SK-N-SH treated with all-trans-retinoic acid at 6 μM for 48 hours (cell line): Measurements from ENCODE around the gene EXD3.

Source experiments
- ATAC-seq: fragments of 200-7000 bp; cut with Tn5 transposase; 3 replicates; pipeline ENCODE4 v1.9.1; 2020; ENCODE audit warnings: mild to moderate bottlenecking, moderate library complexity
- ARNTL ChIP-seq: fragments of 450-650 bp; formaldehyde crosslinking; IDR thresholded peaks from 2 replicates; pipeline ENCODE4 v1.5.0; 2020; ENCODE audit warnings: low read depth, mild to moderate bottlenecking, moderate library complexity, borderline replicate concordance
- BACH2 ChIP-seq: fragments of 250-450 bp; sonication (Bioruptor Pico); IDR thresholded peaks from 2 replicates; pipeline ENCODE4 v1.9.0; 2021; ENCODE audit warnings: mild to moderate bottlenecking, borderline replicate concordance
- CSDC2 ChIP-seq: fragments of 250-450 bp; sonication (Bioruptor Pico); IDR thresholded peaks from 2 replicates; pipeline ENCODE4 v1.5.0; 2020; ENCODE audit warnings: mild to moderate bottlenecking, moderate library complexity
- ESRRG ChIP-seq: fragments of 250-450 bp; sonication (Bioruptor Pico); IDR thresholded peaks from 2 replicates; pipeline ENCODE4 v1.6.1; 2021; ENCODE audit warnings: mild to moderate bottlenecking
- GLIS3 ChIP-seq: fragments of 250-450 bp; sonication (Bioruptor Pico); IDR thresholded peaks from 2 replicates; pipeline ENCODE4 v1.5.0; 2020; ENCODE audit warnings: mild to moderate bottlenecking, moderate library complexity
- ISL1 ChIP-seq: fragments of 250-450 bp; sonication (Bioruptor Pico); IDR thresholded peaks from 2 replicates; pipeline ENCODE4 v2.1.2; 2022; ENCODE audit warnings: mild to moderate bottlenecking, moderate library complexity
- OSR1 ChIP-seq: fragments of 250-450 bp; sonication (Bioruptor Pico); IDR thresholded peaks from 2 replicates; pipeline ENCODE4 v1.8.0; 2022; ENCODE audit warnings: moderate library complexity, mild to moderate bottlenecking, inconsistent platforms
- PPARA ChIP-seq: fragments of 250-450 bp; sonication (Bioruptor Pico); IDR thresholded peaks from 2 replicates; pipeline ENCODE4 v1.5.0; 2020; ENCODE audit warnings: mild to moderate bottlenecking, borderline replicate concordance
- RARB ChIP-seq: fragments of 250-450 bp; sonication (Bioruptor Pico); IDR thresholded peaks from 2 replicates; pipeline ENCODE4 v1.8.0; 2021; ENCODE audit warnings: mild to moderate bottlenecking, moderate library complexity
- SNAI2 ChIP-seq: fragments of 250-450 bp; sonication (Bioruptor Pico); IDR thresholded peaks from 2 replicates; pipeline ENCODE4 v1.5.0; 2020; ENCODE audit warnings: mild to moderate bottlenecking, moderate library complexity
- TCF4 ChIP-seq: fragments of 250-450 bp; sonication (Bioruptor Pico); IDR thresholded peaks from 2 replicates; pipeline ENCODE4 v1.8.0; 2021; ENCODE audit warnings: mild to moderate bottlenecking, moderate library complexity, borderline replicate concordance
- TOX ChIP-seq: fragments of 250-450 bp; sonication (Bioruptor Pico); IDR thresholded peaks from 2 replicates; pipeline ENCODE4 v1.8.0; 2021; ENCODE audit warnings: mild to moderate bottlenecking, moderate library complexity, borderline replicate concordance
- ZC3H10 ChIP-seq: fragments of 250-450 bp; sonication (Bioruptor Pico); IDR thresholded peaks from 2 replicates; pipeline ENCODE4 v1.5.1; 2021; ENCODE audit warnings: mild to moderate bottlenecking, moderate library complexity
- ZFP3 ChIP-seq: fragments of 250-450 bp; sonication (Bioruptor Pico); IDR thresholded peaks from 2 replicates; pipeline ENCODE4 v1.5.0; 2020; ENCODE audit warnings: mild to moderate bottlenecking, moderate library complexity
- ZFP30 ChIP-seq: fragments of 450-650 bp; formaldehyde crosslinking; IDR thresholded peaks from 2 replicates; pipeline ENCODE4 v1.5.0; 2022; ENCODE audit warnings: mild to moderate bottlenecking, moderate library complexity
- ZNF565 ChIP-seq: fragments of 450-650 bp; formaldehyde crosslinking; conservative IDR thresholded peaks from 2 replicates; pipeline ENCODE4 v1.5.0; 2020; ENCODE audit warnings: low read depth, mild to moderate bottlenecking, moderate library complexity
- ZNF8 ChIP-seq: fragments of 450-650 bp; formaldehyde crosslinking; IDR thresholded peaks from 2 replicates; pipeline ENCODE4 v1.5.0; 2020; ENCODE audit warnings: mild to moderate bottlenecking, moderate library complexity
- TF ChIP-seq, protein P1 (sequence below): fragments of 250-450 bp; sonication (Bioruptor Pico); IDR thresholded peaks from 2 replicates; pipeline ENCODE4 v1.8.0; 2021; ENCODE audit warnings: low read depth, mild to moderate bottlenecking, moderate library complexity, borderline replicate concordance
- TF ChIP-seq, protein P2 (sequence below): fragments of 250-450 bp; sonication (Bioruptor Pico); IDR thresholded peaks from 2 replicates; pipeline ENCODE4 v1.8.0; 2020; ENCODE audit warnings: mild to moderate bottlenecking, moderate library complexity, borderline replicate concordance
- TF ChIP-seq, protein P3 (sequence below): fragments of 250-450 bp; sonication (Bioruptor Pico); IDR thresholded peaks from 2 replicates; pipeline ENCODE4 v1.5.1; 2021; ENCODE audit warnings: mild to moderate bottlenecking, moderate library complexity
- TF ChIP-seq, protein P4 (sequence below): fragments of 250-450 bp; sonication (Bioruptor Pico); IDR thresholded peaks from 2 replicates; pipeline ENCODE4 v1.5.0; 2020; ENCODE audit warnings: mild to moderate bottlenecking, moderate library complexity
- TF ChIP-seq, protein P5 (sequence below): fragments of 250-450 bp; sonication (Bioruptor Pico); IDR thresholded peaks from 2 replicates; pipeline ENCODE4 v1.5.1; 2020; ENCODE audit warnings: low read depth, mild to moderate bottlenecking, moderate library complexity

The EXD3 gene

DNA sequence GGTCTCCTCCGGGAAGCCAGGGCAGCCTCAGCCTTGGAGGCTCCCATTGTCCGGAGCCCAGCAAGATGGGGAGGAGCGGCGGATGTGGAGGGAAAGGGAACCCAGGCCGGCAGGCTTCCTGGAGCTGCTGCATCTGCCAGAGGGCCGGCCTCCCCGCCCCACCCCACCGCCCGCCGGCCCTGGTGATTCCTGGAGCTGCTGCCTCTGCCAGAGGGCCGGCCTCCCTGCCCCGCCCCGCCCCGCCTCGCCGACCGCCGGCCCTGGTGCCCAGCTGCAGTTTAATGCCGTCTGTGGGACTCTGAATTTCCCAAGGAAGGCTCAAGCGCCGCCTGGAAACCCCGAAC lies 31.6 kb downstream of the EXD3 start:
- ATAC-seq = no peak
- TF ChIP-seq RARB (CRISPR knock-in tag) = no peak
- no peak for TF ChIP-seq OSR1 (CRISPR knock-in tag)
- no peak for TF ChIP-seq ARNTL (CRISPR knock-in tag)
- no peak for TF ChIP-seq PPARA (CRISPR knock-in tag)
- no peak for TF ChIP-seq BACH2 (CRISPR knock-in tag)
- no peak for TF ChIP-seq CSDC2 (CRISPR knock-in tag)
- no peak for TF ChIP-seq TCF4 (CRISPR knock-in tag)

DNA sequence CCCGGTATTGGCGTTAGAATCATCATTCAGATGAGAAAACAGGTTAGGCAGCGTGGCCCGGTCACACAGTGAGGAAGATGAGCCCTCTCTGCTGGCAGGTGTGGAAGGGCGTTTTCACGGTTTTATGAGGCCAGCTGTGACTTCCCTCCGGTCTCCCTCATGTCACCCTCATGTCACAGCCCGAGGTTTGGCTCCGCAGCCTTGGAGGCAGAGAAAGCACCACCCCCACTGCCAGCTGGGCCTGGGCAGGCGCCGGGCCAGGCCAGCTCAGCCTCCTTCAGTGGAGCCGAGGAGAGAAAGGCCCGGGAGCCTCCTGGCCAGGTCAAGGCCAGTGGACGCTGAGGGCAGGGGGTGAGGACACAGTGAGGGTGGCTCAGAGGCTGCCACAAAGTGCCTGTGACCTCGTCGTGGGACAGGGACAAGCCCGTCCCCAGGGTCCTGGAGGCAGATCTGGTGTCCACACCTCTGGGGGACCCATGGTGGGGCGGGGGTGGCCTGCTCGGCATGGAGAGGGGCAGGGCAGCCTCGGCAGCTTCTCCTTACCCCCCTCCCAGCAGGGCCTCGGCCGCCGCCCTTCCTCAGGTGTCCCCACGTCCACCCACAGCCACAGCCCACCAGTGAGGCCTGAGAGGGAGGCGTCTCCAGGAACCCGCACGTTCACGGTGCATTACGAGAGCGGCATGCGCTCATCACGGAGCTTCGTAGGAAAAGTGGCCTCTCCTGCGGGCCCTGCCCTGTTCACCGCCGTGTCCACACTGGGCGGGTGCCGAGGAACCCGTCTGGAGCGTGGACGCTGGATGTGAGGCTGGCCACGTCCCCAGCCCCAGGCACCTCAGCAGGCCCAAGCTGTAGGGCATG lies 32.2 kb downstream of the EXD3 start:
- TF ChIP-seq BACH2 (CRISPR knock-in tag) (no peak), OSR1 (CRISPR knock-in tag) (no peak), ZFP30 (CRISPR knock-in tag) (no peak), ZNF8 (CRISPR knock-in tag) (no peak), ZNF565 (CRISPR knock-in tag) (no peak), TCF4 (CRISPR knock-in tag) (no peak), ISL1 (CRISPR knock-in tag) (no peak), RARB (CRISPR knock-in tag) (no peak), ESRRG (no peak), PPARA (CRISPR knock-in tag) (no peak)
- TF ChIP-seq, protein P1, sequence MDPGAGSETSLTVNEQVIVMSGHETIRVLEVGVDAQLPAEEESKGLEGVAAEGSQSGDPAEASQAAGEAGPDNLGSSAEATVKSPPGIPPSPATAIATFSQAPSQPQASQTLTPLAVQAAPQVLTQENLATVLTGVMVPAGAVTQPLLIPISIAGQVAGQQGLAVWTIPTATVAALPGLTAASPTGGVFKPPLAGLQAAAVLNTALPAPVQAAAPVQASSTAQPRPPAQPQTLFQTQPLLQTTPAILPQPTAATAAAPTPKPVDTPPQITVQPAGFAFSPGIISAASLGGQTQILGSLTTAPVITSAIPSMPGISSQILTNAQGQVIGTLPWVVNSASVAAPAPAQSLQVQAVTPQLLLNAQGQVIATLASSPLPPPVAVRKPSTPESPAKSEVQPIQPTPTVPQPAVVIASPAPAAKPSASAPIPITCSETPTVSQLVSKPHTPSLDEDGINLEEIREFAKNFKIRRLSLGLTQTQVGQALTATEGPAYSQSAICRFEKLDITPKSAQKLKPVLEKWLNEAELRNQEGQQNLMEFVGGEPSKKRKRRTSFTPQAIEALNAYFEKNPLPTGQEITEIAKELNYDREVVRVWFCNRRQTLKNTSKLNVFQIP (CRISPR knock-in tag) = no peak
- TF ChIP-seq, protein P2, sequence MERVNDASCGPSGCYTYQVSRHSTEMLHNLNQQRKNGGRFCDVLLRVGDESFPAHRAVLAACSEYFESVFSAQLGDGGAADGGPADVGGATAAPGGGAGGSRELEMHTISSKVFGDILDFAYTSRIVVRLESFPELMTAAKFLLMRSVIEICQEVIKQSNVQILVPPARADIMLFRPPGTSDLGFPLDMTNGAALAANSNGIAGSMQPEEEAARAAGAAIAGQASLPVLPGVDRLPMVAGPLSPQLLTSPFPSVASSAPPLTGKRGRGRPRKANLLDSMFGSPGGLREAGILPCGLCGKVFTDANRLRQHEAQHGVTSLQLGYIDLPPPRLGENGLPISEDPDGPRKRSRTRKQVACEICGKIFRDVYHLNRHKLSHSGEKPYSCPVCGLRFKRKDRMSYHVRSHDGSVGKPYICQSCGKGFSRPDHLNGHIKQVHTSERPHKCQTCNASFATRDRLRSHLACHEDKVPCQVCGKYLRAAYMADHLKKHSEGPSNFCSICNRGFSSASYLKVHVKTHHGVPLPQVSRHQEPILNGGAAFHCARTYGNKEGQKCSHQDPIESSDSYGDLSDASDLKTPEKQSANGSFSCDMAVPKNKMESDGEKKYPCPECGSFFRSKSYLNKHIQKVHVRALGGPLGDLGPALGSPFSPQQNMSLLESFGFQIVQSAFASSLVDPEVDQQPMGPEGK = no peak
- TF ChIP-seq, protein P3, sequence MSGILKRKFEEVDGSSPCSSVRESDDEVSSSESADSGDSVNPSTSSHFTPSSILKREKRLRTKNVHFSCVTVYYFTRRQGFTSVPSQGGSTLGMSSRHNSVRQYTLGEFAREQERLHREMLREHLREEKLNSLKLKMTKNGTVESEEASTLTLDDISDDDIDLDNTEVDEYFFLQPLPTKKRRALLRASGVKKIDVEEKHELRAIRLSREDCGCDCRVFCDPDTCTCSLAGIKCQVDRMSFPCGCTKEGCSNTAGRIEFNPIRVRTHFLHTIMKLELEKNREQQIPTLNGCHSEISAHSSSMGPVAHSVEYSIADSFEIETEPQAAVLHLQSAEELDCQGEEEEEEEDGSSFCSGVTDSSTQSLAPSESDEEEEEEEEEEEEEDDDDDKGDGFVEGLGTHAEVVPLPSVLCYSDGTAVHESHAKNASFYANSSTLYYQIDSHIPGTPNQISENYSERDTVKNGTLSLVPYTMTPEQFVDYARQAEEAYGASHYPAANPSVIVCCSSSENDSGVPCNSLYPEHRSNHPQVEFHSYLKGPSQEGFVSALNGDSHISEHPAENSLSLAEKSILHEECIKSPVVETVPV (CRISPR knock-in tag) = no peak
- ATAC-seq = no peak

DNA sequence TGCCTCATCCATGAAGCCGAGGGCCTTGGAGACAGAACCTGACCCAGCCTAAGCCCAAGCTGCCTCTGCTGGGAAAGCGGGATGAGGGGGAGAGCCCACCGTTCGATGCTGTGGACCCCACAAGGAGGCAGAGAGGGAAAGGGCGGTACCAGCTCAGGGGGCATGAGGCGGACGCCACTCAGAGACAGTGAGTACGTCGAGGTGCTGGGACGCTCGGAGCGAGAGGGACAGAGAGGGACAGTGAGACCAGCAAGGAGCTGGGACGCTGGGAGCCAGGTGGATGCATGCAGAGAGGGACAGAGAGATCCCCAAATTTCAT lies 33.6 kb downstream of the EXD3 start:
- no peak for ATAC-seq
- no peak for TF ChIP-seq TOX (CRISPR knock-in tag)
- TF ChIP-seq, protein P4, sequence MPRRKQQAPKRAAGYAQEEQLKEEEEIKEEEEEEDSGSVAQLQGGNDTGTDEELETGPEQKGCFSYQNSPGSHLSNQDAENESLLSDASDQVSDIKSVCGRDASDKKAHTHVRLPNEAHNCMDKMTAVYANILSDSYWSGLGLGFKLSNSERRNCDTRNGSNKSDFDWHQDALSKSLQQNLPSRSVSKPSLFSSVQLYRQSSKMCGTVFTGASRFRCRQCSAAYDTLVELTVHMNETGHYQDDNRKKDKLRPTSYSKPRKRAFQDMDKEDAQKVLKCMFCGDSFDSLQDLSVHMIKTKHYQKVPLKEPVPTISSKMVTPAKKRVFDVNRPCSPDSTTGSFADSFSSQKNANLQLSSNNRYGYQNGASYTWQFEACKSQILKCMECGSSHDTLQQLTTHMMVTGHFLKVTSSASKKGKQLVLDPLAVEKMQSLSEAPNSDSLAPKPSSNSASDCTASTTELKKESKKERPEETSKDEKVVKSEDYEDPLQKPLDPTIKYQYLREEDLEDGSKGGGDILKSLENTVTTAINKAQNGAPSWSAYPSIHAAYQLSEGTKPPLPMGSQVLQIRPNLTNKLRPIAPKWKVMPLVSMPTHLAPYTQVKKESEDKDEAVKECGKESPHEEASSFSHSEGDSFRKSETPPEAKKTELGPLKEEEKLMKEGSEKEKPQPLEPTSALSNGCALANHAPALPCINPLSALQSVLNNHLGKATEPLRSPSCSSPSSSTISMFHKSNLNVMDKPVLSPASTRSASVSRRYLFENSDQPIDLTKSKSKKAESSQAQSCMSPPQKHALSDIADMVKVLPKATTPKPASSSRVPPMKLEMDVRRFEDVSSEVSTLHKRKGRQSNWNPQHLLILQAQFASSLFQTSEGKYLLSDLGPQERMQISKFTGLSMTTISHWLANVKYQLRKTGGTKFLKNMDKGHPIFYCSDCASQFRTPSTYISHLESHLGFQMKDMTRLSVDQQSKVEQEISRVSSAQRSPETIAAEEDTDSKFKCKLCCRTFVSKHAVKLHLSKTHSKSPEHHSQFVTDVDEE (CRISPR knock-in tag) = no peak
- TF ChIP-seq ZC3H10 (CRISPR knock-in tag) = no peak
- TF ChIP-seq ZFP30 (CRISPR knock-in tag) = no peak
- TF ChIP-seq OSR1 (CRISPR knock-in tag) = no peak
- no peak for TF ChIP-seq BACH2 (CRISPR knock-in tag)
- no peak for TF ChIP-seq ISL1 (CRISPR knock-in tag)
- no peak for TF ChIP-seq ZNF565 (CRISPR knock-in tag)
- TF ChIP-seq, protein P5, sequence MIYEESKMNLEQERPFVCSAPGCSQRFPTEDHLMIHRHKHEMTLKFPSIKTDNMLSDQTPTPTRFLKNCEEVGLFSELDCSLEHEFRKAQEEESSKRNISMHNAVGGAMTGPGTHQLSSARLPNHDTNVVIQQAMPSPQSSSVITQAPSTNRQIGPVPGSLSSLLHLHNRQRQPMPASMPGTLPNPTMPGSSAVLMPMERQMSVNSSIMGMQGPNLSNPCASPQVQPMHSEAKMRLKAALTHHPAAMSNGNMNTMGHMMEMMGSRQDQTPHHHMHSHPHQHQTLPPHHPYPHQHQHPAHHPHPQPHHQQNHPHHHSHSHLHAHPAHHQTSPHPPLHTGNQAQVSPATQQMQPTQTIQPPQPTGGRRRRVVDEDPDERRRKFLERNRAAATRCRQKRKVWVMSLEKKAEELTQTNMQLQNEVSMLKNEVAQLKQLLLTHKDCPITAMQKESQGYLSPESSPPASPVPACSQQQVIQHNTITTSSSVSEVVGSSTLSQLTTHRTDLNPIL (CRISPR knock-in tag) = no peak
- TF ChIP-seq, protein P2 = no peak
- no peak for TF ChIP-seq GLIS3 (CRISPR knock-in tag)
- no peak for TF ChIP-seq SNAI2 (CRISPR knock-in tag)
- no peak for TF ChIP-seq PPARA (CRISPR knock-in tag)
- TF ChIP-seq ZFP3 (CRISPR knock-in tag) = no peak
- no peak for TF ChIP-seq TCF4 (CRISPR knock-in tag)
- TF ChIP-seq ZNF8 (CRISPR knock-in tag) = no peak
- no peak for TF ChIP-seq ARNTL (CRISPR knock-in tag)
